Thyroid gland (tissue), 4 donors: Measurements from ENCODE around the gene IFT81. TPM values are rescaled to one million over a fixed set of nuclear protein-coding genes. Genes with fewer than 3 reads are reported as not detected.

Experiments
- DNase-seq, 2 donors: peaks; one replicate each; pipeline ENCODE4 v3.0.0-alpha.2; 2019
- H3K27ac ChIP-seq, 3 donors: fragments of 200-600 bp; sonication (generic); 1 replicate in 2 of 3; 2 replicates in 1 of 3; pipeline ENCODE4 v1.5.1; 2016 to 2019; ENCODE audit warnings: mild to moderate bottlenecking in 1 of 3, moderate library complexity in 1 of 3
- H3K27me3 ChIP-seq: fragments of 200-600 bp; sonication (generic); one replicate; pipeline ENCODE4 v1.5.1; 2019
- H3K36me3 ChIP-seq, 2 donors: fragments of 200-600 bp; sonication (generic); one replicate each; pipeline ENCODE4 v1.5.1; 2016 to 2019
- H3K4me1 ChIP-seq, 2 donors: fragments of 200-600 bp; sonication (generic); one replicate each; pipeline ENCODE4 v1.5.1; 2017 to 2019
- H3K4me3 ChIP-seq, 3 donors: fragments of 200-600 bp; sonication (generic); replicated peaks in 1 of 3; 1 replicate in 2 of 3; 2 replicates in 1 of 3; pipeline ENCODE4 v1.5.1; 2016; ENCODE audit warnings: mild to moderate bottlenecking in 1 of 3
- H3K9me3 ChIP-seq: fragments of 200-600 bp; sonication (generic); one replicate; pipeline ENCODE4 v1.5.1; 2017
- POLR2A ChIP-seq, 2 donors: fragments of 450-650 bp; IDR thresholded peaks; one replicate each; pipeline ENCODE4 v1.6.1; 2017; ENCODE audit warnings: antibody characterized with exemption in 2 of 2, mild to moderate bottlenecking in 2 of 2, moderate library complexity in 1 of 2
- WGBS, 2 donors: methylation state at CpG; one replicate each; pipeline ENCODE4 v1.1.5; 2017; 5-methylcytosine and 5-hydroxymethylcytosine counted together
- intact Hi-C: fragments of 100-400 bp; cut with DNase I; formaldehyde crosslinking; loops from one replicate; pipeline ENCODE4 v1.15.1; 2023
- total RNA-seq, 4 donors: library from RNA; depleted of rRNA; stranded (reverse); fragments of >200 nt; gene quantifications; one replicate each; pipeline ENCODE4 v1.2.3, GENCODE V29; 2016
- TF ChIP-seq, protein P1 (sequence below), 6 experiments: fragments of 200-600 bp in 3 of 6; fragments of 450-650 bp in 3 of 6; sonication (generic) in 3 of 6; IDR thresholded peaks; one replicate each; pipeline ENCODE4 v1.5.1; 2016 to 2019; ENCODE audit warnings: antibody characterized with exemption in 6 of 6, mild to moderate bottlenecking in 2 of 6, inconsistent platforms in 1 of 6, moderate library complexity in 1 of 6

Gene IFT81
- total RNA-seq, 4 donors from 2014 or later = 21.6 to 36.0 (median 29.5) TPM

DNA sequence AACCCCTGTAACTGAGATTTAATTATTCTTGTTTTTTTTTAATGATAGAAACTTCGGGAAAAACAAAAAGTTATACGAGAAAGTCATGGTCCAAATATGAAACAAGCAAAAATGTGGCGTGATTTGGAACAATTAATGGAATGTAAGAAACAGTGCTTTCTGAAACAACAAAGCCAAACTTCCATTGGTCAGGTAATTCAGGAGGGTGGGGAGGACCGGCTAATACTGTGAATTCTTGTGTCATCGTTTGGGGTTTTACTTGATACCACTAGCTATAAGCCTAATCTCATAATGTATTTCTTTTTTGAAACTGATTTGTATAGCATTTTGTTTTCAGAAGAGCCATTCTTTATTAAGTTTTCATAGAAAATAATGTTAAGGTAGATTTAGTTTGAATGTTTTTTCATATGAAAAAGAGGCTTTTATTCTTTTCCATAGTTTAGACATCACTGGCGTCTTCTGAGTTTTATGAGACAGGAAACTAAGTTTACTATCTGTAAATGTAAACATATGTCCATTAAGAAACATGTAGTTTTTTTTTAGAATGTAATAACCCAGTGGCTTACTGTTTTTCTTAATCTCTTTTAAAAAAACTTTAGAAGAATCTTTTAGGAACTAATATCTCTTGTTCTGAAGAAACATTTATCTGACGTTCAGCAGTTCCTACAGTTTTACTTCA is 94.0 kb downstream of the IFT81 start:
- intact Hi-C loops = no loop called here
- Histone ChIP-seq H3K27me3 (no peaks in the 10 kb centered on the region), H3K9me3 (no peaks in the 10 kb centered on the region), H3K4me1 (peaks cover 22 to 27% of the 10 kb centered on the region in 2 donors), H3K36me3 (no peaks in the 10 kb centered on the region), H3K4me3 (no peak overlapping the region), H3K27ac (no peak overlapping the region)
- no peak for TF ChIP-seq POLR2A (IDR thresholded peaks at IDR 0.05)
- TF ChIP-seq, protein P1, sequence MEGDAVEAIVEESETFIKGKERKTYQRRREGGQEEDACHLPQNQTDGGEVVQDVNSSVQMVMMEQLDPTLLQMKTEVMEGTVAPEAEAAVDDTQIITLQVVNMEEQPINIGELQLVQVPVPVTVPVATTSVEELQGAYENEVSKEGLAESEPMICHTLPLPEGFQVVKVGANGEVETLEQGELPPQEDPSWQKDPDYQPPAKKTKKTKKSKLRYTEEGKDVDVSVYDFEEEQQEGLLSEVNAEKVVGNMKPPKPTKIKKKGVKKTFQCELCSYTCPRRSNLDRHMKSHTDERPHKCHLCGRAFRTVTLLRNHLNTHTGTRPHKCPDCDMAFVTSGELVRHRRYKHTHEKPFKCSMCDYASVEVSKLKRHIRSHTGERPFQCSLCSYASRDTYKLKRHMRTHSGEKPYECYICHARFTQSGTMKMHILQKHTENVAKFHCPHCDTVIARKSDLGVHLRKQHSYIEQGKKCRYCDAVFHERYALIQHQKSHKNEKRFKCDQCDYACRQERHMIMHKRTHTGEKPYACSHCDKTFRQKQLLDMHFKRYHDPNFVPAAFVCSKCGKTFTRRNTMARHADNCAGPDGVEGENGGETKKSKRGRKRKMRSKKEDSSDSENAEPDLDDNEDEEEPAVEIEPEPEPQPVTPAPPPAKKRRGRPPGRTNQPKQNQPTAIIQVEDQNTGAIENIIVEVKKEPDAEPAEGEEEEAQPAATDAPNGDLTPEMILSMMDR (IDR thresholded peaks at IDR 0.05) = no peak
- WGBS, 2 donors = 90 to 92% methylated on average over 7 of the region's 7 CpGs
- DNase-seq = no peak

DNA sequence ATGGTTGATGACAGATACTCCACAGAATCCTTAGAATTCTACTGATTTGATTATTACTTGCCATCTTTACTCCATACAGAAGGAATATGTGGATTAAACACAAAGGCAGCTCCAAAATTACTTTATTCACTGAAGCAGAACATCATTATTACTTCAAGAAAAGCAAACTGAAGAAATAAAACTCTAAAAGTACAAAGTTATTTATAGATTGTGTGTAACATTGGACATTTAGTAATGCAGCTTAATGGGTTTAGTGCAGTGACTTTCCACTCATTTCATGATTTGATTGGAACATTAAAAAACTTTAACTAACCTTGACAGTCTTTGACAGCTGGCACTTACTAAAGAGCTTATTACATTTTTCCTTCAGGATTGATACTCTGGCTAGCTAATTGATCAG is 97.9 kb downstream of the IFT81 start:
- Histone ChIP-seq H3K4me3 (no peak overlapping the region), H3K36me3 (no peaks in the 10 kb centered on the region), H3K27ac (peak overlapping the region; percentile 54 to 82 (median 81)), H3K27me3 (no peaks in the 10 kb centered on the region), H3K9me3 (no peaks in the 10 kb centered on the region), H3K4me1 (peaks cover 21 to 35% of the 10 kb centered on the region in 2 donors)
- DNase-seq = no peak
- intact Hi-C loops = no loop called here
- TF ChIP-seq, protein P1 (IDR thresholded peaks at IDR 0.05) = no peak
- no peak for TF ChIP-seq POLR2A (IDR thresholded peaks at IDR 0.05)

DNA sequence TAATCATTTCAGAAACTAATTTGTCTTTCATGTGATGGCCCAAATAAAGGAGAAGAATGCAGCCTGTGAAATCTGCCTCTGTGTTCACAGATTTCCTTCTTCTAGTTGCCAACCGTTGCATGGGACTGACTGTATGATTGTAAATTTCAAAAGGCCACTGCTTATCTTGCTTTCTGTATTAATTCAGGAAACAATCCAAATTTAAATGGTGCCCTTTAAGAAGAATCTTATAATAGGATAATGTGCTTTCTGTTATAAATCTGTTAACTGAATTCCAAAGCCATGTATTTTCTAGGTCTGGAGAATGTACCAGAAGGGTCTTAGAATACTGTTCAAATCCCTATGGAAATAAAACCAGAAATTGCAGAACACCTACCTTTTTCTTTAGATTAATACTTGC is 98.3 kb downstream of the IFT81 start:
- H3K4me3 ChIP-seq = no peak overlapping the region
- no peaks in the 10 kb centered on the region for H3K36me3 ChIP-seq
- TF ChIP-seq, protein P1 (IDR thresholded peaks at IDR 0.05) = no peak
- no peak for TF ChIP-seq POLR2A (IDR thresholded peaks at IDR 0.05)
- H3K4me1 ChIP-seq = peaks cover 21 to 35% of the 10 kb centered on the region in 2 donors
- peak overlapping the region; percentile 54 to 82 (median 81) for H3K27ac ChIP-seq
- intact Hi-C loops = no loop called here
- DNase-seq = no peak
- WGBS, 2 donors = 72 to 77% methylated on average over 1 of the region's 1 CpG
- no peaks in the 10 kb centered on the region for H3K27me3 ChIP-seq
- no peaks in the 10 kb centered on the region for H3K9me3 ChIP-seq

DNA sequence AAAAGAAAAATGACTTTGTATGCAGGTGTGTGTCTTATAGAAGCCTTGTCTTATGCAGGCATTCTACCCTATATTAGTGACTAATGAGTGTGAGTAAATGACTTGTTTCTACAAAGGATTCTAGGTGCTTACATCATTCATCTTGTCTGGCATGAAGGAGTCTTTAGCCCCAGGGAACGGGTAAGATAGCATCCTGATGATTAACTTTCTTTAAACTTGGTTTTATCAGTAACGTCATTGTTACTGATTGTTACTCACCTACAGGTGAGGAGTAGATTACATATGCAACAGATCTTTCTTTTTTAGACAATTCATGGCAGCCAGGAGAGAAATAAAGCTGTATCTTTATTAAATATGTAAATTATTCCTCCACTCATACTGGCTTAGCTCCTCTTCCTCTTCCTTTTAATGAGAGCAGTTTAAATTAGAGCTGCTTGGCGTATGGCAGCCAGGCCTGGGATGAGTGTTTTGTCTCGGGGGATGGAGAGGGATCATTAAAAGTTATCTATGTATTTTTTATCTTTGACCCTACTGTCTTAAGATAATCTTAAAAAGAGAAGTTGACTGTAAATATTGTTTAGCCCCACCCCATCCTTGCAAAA is 99.7 kb downstream of the IFT81 start:
- peak overlapping the region; percentile 9 to 84 (median 30) for H3K27ac ChIP-seq
- H3K4me3 ChIP-seq = no peak overlapping the region
- intact Hi-C loops = no loop called here
- peaks cover 21 to 35% of the 10 kb centered on the region in 2 donors for H3K4me1 ChIP-seq
- H3K9me3 ChIP-seq = no peaks in the 10 kb centered on the region
- H3K36me3 ChIP-seq = no peaks in the 10 kb centered on the region
- H3K27me3 ChIP-seq = no peaks in the 10 kb centered on the region
- 64 to 76% methylated on average over 4 of the region's 4 CpGs for WGBS, 2 donors
- DNase-seq = no peak
- TF ChIP-seq, protein P1 (IDR thresholded peaks at IDR 0.05) = no peak
- TF ChIP-seq POLR2A (IDR thresholded peaks at IDR 0.05) = no peak
